BE2C (cell line): Measurements from ENCODE around the gene NACC1.
A peak's percentile ranks its signal among the peaks of the same experiment; 100 is the strongest.

ENCODE experiments used
- DNase-seq: peaks from one replicate; pipeline ENCODE4 v3.0.0-alpha.2; 2020
- H3K27me3 ChIP-seq: fragments of 250-450 bp; sonication (Bioruptor Pico); 2 replicates; pipeline ENCODE4 v1.5.1; 2020; ENCODE audit warnings: mild to moderate bottlenecking
- H3K36me3 ChIP-seq: fragments of 250-450 bp; sonication (Bioruptor Pico); 2 replicates; pipeline ENCODE4 v1.5.1; 2020; ENCODE audit warnings: mild to moderate bottlenecking
- H3K4me1 ChIP-seq: fragments of 250-450 bp; sonication (Bioruptor Pico); 2 replicates; pipeline ENCODE4 v1.5.1; 2020
- H3K4me3 ChIP-seq: 2 replicates; pipeline ENCODE4 v1.5.1; 2011; ENCODE audit warnings: low read depth, low read length
- H3K9me3 ChIP-seq: fragments of 250-450 bp; sonication (Bioruptor Pico); 2 replicates; pipeline ENCODE4 v1.5.1; 2020
- CTCF ChIP-seq: IDR thresholded peaks from 2 replicates; pipeline ENCODE4 v1.5.1; 2012; ENCODE audit warnings: mild to moderate bottlenecking, low read depth, low read length

Gene NACC1

GRCh38 chr19:13100841-13101589, 17.0 kb upstream of the NACC1 start:
- H3K9me3 ChIP-seq: no peaks in the 10 kb centered on the region
- H3K4me1 ChIP-seq: peaks cover 19% of the 10 kb centered on the region
- no peak overlapping the region; the same call in 1 of the 2 replicates for H3K4me3 ChIP-seq
- no peaks in the 10 kb centered on the region for H3K27me3 ChIP-seq
- 0 out of 2 replicates have a peak, but pooled peaks cover 6% of the 10 kb centered on the region for H3K36me3 ChIP-seq
- TF ChIP-seq CTCF: peak; percentile 12; the same call in 1 of the 2 replicates
- DNase-seq: no peak

- 0 out of 2 replicates have a peak, but pooled peaks cover 6% of the 10 kb centered on the region for H3K36me3 ChIP-seq
- no peak for TF ChIP-seq CTCF
- H3K9me3 ChIP-seq: no peaks in the 10 kb centered on the region
- peak overlapping the region; percentile 54 for H3K4me3 ChIP-seq
- no peaks in the 10 kb centered on the region for H3K27me3 ChIP-seq
- H3K4me1 ChIP-seq: peaks cover 16% of the 10 kb centered on the region
- no peak for DNase-seq
Observed at GRCh38 chr19:13101590-13102415, 16.3 kb upstream of the NACC1 start.

GRCh38 chr19:13102416-13102665, 15.7 kb upstream of the NACC1 start:
- Histone ChIP-seq H3K4me1 (peaks cover 16% of the 10 kb centered on the region), H3K4me3 (peak overlapping the region; percentile 54), H3K27me3 (no peaks in the 10 kb centered on the region), H3K9me3 (no peaks in the 10 kb centered on the region), H3K36me3 (peaks cover 10% of the 10 kb centered on the region; the same call in 1 of the 2 replicates)
- TF ChIP-seq CTCF: no peak
- DNase-seq: no peak

GRCh38 chr19:13102666-13103580, 15.1 kb upstream of the NACC1 start, which contains the start of gene LYL1:
Gene LYL1 (minus strand): TSS chr19:13102858. CDS start chr19:13101171, 1,687 bp downstream.
- DNase-seq: peak; percentile 89
- TF ChIP-seq CTCF: no peak
- Histone ChIP-seq H3K9me3 (no peaks in the 10 kb centered on the region), H3K36me3 (peaks cover 14% of the 10 kb centered on the region; the same call in 1 of the 2 replicates), H3K4me3 (peak within 1 kb of the TSS; percentile 54), H3K4me1 (peaks cover 16% of the 10 kb centered on the region), H3K27me3 (no peaks in the 10 kb centered on the region)

GRCh38 chr19:13103581-13104359, 14.3 kb upstream of the NACC1 start:
- no peak for TF ChIP-seq CTCF
- H3K4me3 ChIP-seq: no peak overlapping the region; the same call in 1 of the 2 replicates
- no peaks in the 10 kb centered on the region for H3K27me3 ChIP-seq
- peaks cover 16% of the 10 kb centered on the region for H3K4me1 ChIP-seq
- no peaks in the 10 kb centered on the region for H3K9me3 ChIP-seq
- peaks cover 17% of the 10 kb centered on the region; the same call in 1 of the 2 replicates for H3K36me3 ChIP-seq
- no peak for DNase-seq
